ENCODE results near the gene ARFIP2.
A peak's percentile ranks its signal among the peaks of the same experiment; 100 is the strongest.

ARFIP2 gene

DNA sequence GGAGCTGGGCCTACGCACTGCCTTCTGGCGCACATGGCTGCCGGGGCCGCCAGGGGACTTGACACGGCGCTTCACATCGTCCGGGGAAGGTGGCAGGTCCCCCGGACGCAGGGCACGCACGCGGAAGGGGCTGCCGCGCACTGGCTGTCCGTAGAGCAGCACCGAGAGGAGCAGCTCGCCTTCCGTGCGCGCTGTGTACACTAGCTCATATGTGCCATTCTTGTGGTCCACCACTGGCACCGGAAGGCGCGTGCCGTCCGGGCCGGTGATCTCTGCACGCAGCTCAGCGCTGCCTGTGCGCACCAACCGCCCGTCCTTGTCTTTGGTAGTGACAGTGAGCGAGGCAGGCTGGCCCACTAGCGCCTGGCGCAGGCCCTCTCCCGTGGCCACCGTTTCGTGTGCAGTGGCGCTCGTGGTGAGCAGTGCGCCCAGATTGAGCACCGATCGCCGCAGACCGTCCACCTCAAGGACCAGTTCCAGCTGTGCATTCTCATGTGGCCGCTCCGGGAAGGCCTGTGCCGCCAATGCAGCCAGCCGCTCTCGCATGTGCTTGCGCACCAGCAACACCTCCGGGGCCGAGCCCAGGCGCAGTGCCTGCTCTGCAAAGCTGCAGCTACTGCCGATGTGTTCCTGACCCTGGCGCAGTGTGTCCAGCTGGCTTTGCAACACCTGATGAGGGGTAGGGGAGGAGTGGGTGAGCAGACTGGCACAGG lies 24.6 kb downstream of the ARFIP2 start:
- DNase-seq = no peak
- in situ Hi-C loops (cut with HindIII; ENCODE audit: low pct_ligation_motif_present, low pct_unique_long_range_greater_than_20kb, low sequenced_read_pairs) = no loop called here

DNA sequence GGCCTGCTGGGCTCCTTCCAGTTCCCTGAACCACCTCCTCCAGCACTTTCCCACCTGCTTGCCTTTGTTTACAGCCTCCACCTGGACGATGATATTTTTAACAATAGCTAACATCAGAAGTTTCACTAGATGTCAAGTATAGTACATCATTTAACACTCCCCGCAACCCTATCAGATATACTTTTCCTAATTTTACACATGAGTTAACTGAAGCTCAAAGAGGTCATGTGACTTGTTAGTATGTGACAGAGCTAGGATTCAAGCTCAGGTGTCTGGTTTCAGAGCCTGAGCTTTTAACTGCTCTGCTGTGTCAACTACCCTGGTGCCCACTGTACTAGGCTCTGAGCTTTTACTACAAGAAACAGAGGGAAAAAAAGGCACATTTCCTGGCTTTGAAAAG lies 26.1 kb downstream of the ARFIP2 start:
- in situ Hi-C loops (cut with HindIII; ENCODE audit: low pct_ligation_motif_present, low pct_unique_long_range_greater_than_20kb, low sequenced_read_pairs) = no loop called here
- DNase-seq = no peak

DNA sequence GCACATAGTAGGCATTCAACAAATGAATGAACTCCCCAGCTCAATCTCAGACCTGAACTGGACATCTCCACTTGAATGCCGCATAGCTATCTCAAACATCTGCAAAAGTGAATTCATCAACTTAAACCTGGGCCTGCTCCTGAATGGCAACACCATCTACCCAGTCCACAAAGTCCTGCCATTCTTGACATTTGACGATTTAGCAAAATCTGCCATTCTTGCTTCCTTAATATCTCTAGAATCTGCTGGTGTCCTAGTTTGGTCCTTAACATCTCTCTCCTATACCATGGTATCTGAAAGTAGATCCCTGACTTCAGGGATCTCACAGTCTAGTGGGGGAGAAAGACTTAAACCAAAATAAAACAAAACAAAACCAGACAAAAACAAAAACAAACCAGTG lies 28.0 kb downstream of the ARFIP2 start:
- in situ Hi-C loops (cut with HindIII; ENCODE audit: low pct_ligation_motif_present, low pct_unique_long_range_greater_than_20kb, low sequenced_read_pairs) = no loop called here
- no peak for DNase-seq

DNA sequence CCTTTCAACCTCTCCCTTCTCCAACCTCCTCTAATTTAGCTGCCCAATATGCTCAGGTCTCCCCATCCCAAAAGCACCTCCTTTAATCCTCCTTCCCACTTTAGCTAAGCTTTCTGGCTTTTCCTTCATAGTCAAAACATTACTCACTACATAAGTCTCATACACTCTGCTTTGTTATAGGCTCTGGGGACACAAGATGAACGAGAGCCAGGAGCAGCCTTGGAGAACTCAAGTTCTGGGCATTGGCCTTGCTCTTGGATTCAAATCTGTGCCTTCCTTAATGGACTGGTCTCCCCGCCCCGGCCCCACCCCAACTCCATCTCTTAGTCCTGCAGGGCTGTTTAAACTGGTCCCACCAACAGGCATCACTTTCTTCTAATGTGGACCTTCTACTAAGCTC lies 28.9 kb downstream of the ARFIP2 start:
- in situ Hi-C loops (cut with HindIII; ENCODE audit: low pct_ligation_motif_present, low pct_unique_long_range_greater_than_20kb, low sequenced_read_pairs) = no loop called here
- DNase-seq = no peak

DNA sequence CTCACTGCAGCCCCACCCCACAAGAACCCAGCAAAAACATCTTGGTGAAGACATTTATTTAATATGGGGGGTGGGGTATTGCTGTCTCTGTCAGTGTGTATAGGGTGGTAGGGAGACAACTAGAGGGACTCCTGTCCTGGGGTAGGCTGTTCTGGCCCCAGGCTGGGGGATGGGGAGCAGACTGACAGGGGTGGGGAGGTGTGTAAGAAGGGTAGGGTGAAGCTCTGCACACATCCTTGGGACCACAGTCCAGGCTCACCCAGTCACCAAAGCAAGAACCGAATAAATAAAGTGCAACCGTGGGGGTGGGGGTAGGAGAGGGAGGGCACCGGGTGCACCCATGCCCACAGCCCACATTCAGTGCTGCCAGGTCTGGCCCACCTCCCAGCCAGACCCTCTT lies 32.6 kb downstream of the ARFIP2 start:
- in situ Hi-C loops (cut with HindIII; ENCODE audit: low pct_ligation_motif_present, low pct_unique_long_range_greater_than_20kb, low sequenced_read_pairs) = no loop called here
- DNase-seq = no peak

DNA sequence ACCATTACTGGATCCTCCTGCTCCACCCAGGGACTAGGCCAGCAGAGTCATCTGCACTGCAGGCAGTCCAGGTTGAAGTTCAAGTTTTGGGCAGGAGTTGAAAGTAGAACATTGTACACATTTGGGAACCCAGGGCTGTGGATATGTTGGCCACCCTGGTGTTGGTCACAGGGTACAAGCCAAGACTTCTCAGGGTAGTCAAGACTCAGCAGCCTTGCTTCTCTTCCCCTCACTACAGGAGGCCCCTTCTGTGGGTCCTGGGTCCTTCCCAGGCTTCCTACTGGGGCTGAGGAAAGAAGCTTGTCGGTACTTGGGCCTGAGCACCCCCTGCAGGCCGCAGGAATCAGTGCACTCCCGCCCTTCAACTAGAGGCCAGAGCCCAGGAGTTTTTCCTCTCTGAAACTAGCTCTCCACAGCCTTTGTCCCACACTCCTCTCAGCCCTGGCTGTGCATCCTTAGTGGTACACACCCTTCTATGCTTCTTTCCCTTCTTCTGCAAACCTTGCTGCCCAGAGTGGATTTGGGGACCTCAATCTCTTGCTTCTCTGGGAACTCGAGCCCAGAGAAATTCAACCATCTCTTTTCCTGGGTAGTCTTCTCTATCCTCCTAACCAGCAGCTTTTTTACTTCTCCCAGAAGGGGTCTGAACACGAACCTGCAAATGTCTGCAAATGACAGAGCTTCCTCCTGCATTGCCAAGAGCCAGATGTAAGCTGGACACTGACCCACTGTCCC lies 37.7 kb downstream of the ARFIP2 start:
- in situ Hi-C loops (cut with HindIII; ENCODE audit: low pct_ligation_motif_present, low pct_unique_long_range_greater_than_20kb, low sequenced_read_pairs) = no loop called here

DNA sequence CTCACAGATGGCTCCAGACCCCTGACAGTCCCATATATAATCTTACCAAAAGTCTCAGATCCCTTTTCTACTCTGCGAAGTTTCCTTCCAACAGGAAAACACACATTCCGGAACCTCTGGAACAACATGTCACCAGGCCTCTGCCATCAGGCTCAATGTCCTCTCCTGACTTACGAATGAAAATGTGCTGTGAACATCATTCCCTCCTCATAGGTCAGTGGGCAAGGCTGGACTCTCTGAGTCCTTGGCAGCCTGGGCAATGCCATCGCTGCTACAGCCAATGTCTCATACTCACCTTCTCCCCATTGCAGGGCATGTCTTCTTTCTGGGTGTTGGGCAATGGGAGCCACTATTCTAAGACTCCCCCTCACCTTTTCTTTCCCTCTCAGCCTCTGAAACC lies 38.7 kb downstream of the ARFIP2 start:
- no peak for DNase-seq
- in situ Hi-C loops (cut with HindIII; ENCODE audit: low pct_ligation_motif_present, low pct_unique_long_range_greater_than_20kb, low sequenced_read_pairs) = no loop called here

More for the DNA sequence above, 37.7 kb downstream of the ARFIP2 start:
- DNase-seq = peak; percentile 48

DNA sequence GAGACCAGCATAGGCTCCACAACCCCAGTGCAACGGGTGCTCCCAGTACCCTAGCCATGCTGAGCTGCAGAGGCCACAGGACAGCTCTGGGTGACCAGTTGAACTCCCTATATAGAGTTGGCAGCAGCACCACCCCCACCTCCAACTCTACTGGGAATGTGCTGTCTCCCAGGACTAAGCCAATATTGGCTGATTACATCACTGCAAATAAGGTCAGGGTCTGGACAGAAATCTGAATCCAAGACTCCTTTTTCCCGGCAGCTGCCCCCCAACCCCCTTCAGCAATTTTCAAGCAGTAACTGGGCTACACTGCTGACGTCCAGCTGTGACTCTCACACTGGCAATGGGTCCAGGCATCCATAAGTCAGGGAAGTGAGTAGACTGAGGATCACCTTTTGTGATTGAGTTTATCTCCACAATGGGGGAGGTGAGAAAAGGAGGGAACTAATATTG lies 40.2 kb downstream of the ARFIP2 start, which contains the start of gene HPX:
HPX (minus strand) TSS at position 82 of the 453 bp plus-strand sequence; CDS start at position 58, 24 bp downstream.
- in situ Hi-C loops (cut with HindIII; ENCODE audit: low pct_ligation_motif_present, low pct_unique_long_range_greater_than_20kb, low sequenced_read_pairs) = no loop called here
- DNase-seq = no peak

DNA sequence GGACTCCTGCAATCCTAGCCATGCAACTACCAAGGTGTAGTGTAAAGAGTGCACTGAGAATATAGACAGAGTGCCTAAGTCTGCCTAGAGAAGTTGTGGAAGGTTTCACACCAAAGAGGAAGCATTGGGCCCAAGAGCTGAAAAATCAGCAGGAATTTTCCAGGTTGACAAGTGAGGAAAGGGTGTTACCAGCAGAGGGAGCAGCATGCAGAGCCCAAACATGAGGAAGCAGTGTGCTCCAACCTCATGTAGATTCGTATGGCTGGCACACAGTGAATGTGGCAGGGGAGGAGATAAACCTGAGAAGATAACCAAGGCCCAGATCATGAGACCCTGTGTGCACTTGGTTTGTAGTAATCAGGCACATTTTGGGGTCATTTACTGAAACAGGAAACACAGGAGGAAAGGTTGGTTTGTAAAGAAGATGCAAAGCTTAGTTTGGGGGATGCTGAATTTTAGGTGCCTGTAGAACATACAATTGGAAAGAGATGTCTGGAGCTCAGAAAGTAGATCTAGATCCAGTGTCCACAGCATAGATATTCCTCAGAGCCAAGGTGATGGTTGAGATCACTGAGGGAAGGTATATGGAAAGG lies 42.1 kb downstream of the ARFIP2 start:
- in situ Hi-C loops (cut with HindIII; ENCODE audit: low pct_ligation_motif_present, low pct_unique_long_range_greater_than_20kb, low sequenced_read_pairs) = no loop called here
- peak; percentile 63 for DNase-seq

DNA sequence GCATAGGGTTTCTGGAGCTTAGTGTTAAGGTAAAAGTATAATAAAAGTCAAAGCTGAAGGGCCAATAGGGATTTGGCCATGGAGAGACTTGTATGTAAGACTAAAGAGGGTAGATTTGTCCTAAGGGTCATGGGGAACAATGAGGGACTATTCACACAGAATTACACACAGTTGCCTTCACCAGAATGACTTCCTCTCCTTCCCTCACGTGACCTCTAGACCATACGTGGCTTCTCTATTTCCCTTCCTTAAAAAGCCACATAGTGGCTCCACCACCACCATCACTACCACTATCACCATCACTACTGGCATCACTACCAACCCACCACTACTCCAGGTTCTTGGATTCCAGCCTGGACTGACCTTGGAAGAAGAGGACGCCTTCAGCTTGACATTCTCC lies 43.1 kb downstream of the ARFIP2 start:
- no peak for DNase-seq
- in situ Hi-C loops (cut with HindIII; ENCODE audit: low pct_ligation_motif_present, low pct_unique_long_range_greater_than_20kb, low sequenced_read_pairs) = no loop called here

DNA sequence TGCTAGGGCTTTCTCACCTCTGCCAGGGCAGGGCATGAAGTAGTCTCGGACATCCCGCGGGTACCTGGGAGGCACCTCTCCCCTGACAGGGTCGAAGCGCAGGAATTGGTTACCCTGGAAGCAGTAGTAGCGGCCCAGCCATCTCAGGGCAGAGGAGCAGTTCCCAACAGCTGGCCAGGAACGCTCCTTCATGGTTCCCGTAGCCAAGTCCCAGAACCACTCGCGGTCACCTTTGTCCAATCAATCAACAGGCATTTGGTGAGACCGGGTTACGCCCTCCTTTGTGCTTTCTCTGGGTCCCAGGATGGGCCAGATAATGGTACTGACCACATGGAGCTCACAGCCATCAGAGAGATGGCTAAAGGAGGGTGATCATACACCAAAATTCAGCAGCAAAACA lies 43.7 kb downstream of the ARFIP2 start:
- DNase-seq = no peak
- in situ Hi-C loops (cut with HindIII; ENCODE audit: low pct_ligation_motif_present, low pct_unique_long_range_greater_than_20kb, low sequenced_read_pairs) = no loop called here

DNA sequence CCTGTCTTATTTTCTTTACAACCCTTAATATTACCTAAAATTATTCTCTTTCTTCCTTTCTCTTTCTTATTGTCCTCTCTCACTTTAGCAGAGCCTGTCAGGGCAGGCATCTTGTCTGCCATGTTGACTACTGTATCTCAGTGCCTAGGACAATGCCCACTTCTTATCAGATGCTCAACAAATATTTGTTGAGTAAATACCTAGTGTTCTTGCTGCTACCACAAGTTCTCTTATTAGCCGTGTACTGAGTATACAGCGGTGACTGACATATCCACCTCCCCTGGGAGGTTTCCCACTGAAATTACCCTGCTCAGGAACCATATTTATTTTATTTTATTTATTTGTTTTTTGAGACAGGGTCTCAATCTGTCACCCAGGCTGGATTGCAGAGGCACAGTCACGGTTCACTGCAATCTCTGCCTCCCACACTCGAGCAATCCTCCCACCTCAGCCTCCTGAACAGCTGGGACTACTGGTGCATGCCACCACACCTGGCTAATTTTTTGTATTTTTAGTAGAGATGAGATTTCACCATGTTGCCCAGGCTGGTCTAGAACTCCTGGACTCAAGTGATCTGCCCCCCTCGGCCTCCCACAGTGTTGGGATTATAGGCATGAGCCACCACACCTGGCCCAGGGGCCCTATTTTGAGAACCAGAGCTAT lies 47.0 kb downstream of the ARFIP2 start:
- no peak for DNase-seq
- in situ Hi-C loops (cut with HindIII; ENCODE audit: low pct_ligation_motif_present, low pct_unique_long_range_greater_than_20kb, low sequenced_read_pairs) = no loop called here

DNA sequence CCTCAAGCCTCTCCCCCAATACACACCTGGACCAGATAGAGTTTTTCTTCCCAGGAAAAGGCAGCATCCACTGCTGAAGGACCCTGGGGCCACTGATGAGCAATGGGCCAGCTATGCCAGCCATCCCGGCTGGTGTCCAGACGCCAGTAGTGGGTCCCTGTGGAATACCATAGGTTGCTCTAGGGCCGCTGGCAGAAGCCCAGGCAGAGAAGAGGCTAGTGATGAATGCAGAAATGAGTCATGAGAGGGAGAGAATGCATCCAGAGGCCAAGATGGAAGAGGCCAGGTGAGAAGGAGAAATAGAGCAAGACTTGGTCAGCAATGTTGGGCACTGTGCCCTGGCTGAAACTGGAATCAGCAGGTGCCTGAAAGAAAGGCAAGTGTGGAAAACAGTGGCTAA lies 49.3 kb downstream of the ARFIP2 start:
- DNase-seq = peak; percentile 93
- in situ Hi-C loops (cut with HindIII; ENCODE audit: low pct_ligation_motif_present, low pct_unique_long_range_greater_than_20kb, low sequenced_read_pairs) = no loop called here

DNA sequence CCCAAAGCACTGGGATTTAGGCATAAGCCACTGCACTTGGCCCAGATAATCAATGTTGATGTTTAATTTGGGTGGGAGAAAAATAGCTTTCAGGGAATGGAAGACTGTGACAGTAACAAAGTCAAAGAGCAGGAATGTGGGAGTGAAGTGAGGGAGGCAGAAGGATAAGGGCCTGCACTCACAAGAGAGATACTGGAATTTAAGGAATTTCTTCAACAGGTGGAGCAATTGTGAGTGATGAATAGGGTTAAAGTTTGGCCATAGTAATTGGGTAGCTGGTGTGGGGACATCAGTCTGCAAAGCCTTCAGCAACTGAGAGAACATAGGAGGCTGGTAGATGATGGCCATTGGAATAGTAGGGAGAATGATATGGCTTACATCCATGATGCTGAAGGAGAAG lies 53.6 kb downstream of the ARFIP2 start:
- in situ Hi-C loops (cut with HindIII; ENCODE audit: low pct_ligation_motif_present, low pct_unique_long_range_greater_than_20kb, low sequenced_read_pairs) = no loop called here
- no peak for DNase-seq
